HepG2 (cell line): ENCODE results near the gene DDX19B. TPM values are rescaled to one million over a fixed set of nuclear protein-coding genes. Genes with fewer than 3 reads are reported as not detected.

Source experiments
- CERS6 ChIP-seq: sonication (generic); formaldehyde crosslinking; IDR thresholded peaks from 2 replicates; pipeline ENCODE4 v1.5.0; 2020; ENCODE audit warnings: missing genetic modification reagents
- ELK4 ChIP-seq: sonication (generic); formaldehyde crosslinking; IDR thresholded peaks from 2 replicates; pipeline ENCODE4 v1.9.0; 2021; ENCODE audit warnings: missing genetic modification reagents, borderline replicate concordance
- FOXC1 ChIP-seq: sonication (generic); formaldehyde crosslinking; IDR thresholded peaks from 2 replicates; pipeline ENCODE4 v1.8.0; 2022; ENCODE audit warnings: mild to moderate bottlenecking, missing genetic modification reagents, borderline replicate concordance
- FOXP1 ChIP-seq, 2 experiments: fragments of 450-650 bp in 1 of 2; IDR thresholded peaks; 2 replicates each; pipeline ENCODE4 v1.6.1; 2017 to 2018; ENCODE audit warnings: antibody characterized with exemption in 1 of 2
- HOMEZ ChIP-seq: IDR thresholded peaks from 2 replicates; pipeline ENCODE4 v1.6.1; 2016; ENCODE audit warnings: low read depth
- KAT2B ChIP-seq: fragments of 150-350 bp; IDR thresholded peaks from 2 replicates; pipeline ENCODE4 v1.6.1; 2014; ENCODE audit warnings: low read depth, low read length, borderline replicate concordance
- MAX ChIP-seq: IDR thresholded peaks from 2 replicates; pipeline ENCODE4 v1.6.1; 2012; ENCODE audit warnings: inconsistent platforms
- MLX ChIP-seq: IDR thresholded peaks from 2 replicates; pipeline ENCODE4 v1.6.1; 2016
- ZFAT ChIP-seq: sonication (generic); formaldehyde crosslinking; conservative IDR thresholded peaks from 2 replicates; pipeline ENCODE4 v1.8.1; 2023; ENCODE audit warnings: missing genetic modification reagents, inconsistent platforms
- ZNF33B ChIP-seq: sonication (generic); formaldehyde crosslinking; IDR thresholded peaks from 2 replicates; pipeline ENCODE4 v1.5.1; 2020; ENCODE audit warnings: mild to moderate bottlenecking, missing genetic modification reagents
- ZNF362 ChIP-seq: sonication (generic); formaldehyde crosslinking; IDR thresholded peaks from 2 replicates; pipeline ENCODE4 v1.4.0; 2020; ENCODE audit warnings: missing genetic modification reagents, mild to moderate bottlenecking, borderline replicate concordance
- ZNF562 ChIP-seq: sonication (generic); formaldehyde crosslinking; IDR thresholded peaks from 2 replicates; pipeline ENCODE4 v1.8.0; 2022; ENCODE audit warnings: missing genetic modification reagents, borderline replicate concordance
- ZNF646 ChIP-seq: sonication (generic); formaldehyde crosslinking; IDR thresholded peaks from 2 replicates; pipeline ENCODE4 v1.9.0; 2021; ENCODE audit warnings: mild to moderate bottlenecking, missing genetic modification reagents
- ZNF816 ChIP-seq: sonication (generic); formaldehyde crosslinking; IDR thresholded peaks from 2 replicates; pipeline ENCODE4 v1.8.0; 2022; ENCODE audit warnings: missing genetic modification reagents, mild to moderate bottlenecking, borderline replicate concordance
- polyA plus RNA-seq, 8 experiments: library from polyadenylated mRNA; depleted of rRNA in 3 of 8; stranded (reverse) in 7 of 8; unstranded in 1 of 8; fragments of >200 nt; fragmentation: Illumina TruSeq in 4 of 8; extraction: Trizol in 4 of 8; gene quantifications; 2 replicates each; pipeline versions ENCODE4 v1.2.1 to v1.2.3, GENCODE V29; 2011 to 2016; ENCODE audit warnings: low read depth in 4 of 8, missing spikeins in 1 of 8, mixed read lengths in 1 of 8; ENCODE audit not compliant: insufficient read depth in 1 of 8
- total RNA-seq, 5 experiments: library from RNA; depleted of rRNA; stranded (reverse); fragments of >200 nt; fragmentation: Illumina TruSeq; extraction: Trizol; gene quantifications; 2 replicates each; pipeline ENCODE4 v1.2.3, GENCODE V29; 2016; ENCODE audit warnings: low read depth in 1 of 5

DDX19B gene
- total and polyA plus RNA-seq, 2 of the 13 experiments (the other 11 are each of a cell fraction or from before 2014, with no cell fraction given) = 36.2 to 40.0 TPM

- peak; percentile 99 for TF ChIP-seq FOXC1
- TF ChIP-seq KAT2B = no peak
- TF ChIP-seq CERS6 (CRISPR knock-in tag) = no peak
- peak; percentile 6; the same call in 1 of the 2 replicates for TF ChIP-seq MLX (CRISPR knock-in tag)
- peak; percentile 41; the same call in 1 of the 2 replicates for TF ChIP-seq ZNF362 (CRISPR knock-in tag)
- TF ChIP-seq ELK4 (CRISPR knock-in tag) = peak; percentile 62; the same call in 1 of the 2 replicates
- 0 out of 2 replicates have a peak, but pooled peaks have one; percentile 82 for TF ChIP-seq ZNF816 (CRISPR knock-in tag)
- TF ChIP-seq FOXP1 (IDR thresholded peaks at IDR 0.05) = peak; percentile 61; the same call in 1 of the 2 replicates
- TF ChIP-seq FOXP1 (CRISPR knock-in tag; IDR thresholded peaks at IDR 0.05) = peak; percentile 84
- TF ChIP-seq ZNF33B = peak; percentile 39; the same call in 1 of the 2 replicates
- no peak for TF ChIP-seq ZNF646 (CRISPR knock-in tag)
- TF ChIP-seq HOMEZ = peak; percentile 54
- TF ChIP-seq MAX = peak; percentile 92
- no peak for TF ChIP-seq ZFAT
- no peak for TF ChIP-seq ZNF562
Measured at GRCh38 chr16:70298988-70299938, at the start of gene DDX19B (continued).
